NOMO-1 treated with DMSO at 0.1 percent for 48 hours (cell line): Measurements from ENCODE around the gene PSMD2.
A peak's percentile ranks its signal among the peaks of the same experiment; 100 is the strongest.
"Not testable (repeated sequence)": the region's sequence is repeated elsewhere in the genome, so short reads cannot be mapped to it uniquely, and the experiment has no call there.

Experiments used
- DNase-seq: peaks from one replicate; lab custom pipeline; 2025; ENCODE audit not compliant: unreplicated experiment; lab: John Stamatoyannopoulos, UW

Gene PSMD2

DNA sequence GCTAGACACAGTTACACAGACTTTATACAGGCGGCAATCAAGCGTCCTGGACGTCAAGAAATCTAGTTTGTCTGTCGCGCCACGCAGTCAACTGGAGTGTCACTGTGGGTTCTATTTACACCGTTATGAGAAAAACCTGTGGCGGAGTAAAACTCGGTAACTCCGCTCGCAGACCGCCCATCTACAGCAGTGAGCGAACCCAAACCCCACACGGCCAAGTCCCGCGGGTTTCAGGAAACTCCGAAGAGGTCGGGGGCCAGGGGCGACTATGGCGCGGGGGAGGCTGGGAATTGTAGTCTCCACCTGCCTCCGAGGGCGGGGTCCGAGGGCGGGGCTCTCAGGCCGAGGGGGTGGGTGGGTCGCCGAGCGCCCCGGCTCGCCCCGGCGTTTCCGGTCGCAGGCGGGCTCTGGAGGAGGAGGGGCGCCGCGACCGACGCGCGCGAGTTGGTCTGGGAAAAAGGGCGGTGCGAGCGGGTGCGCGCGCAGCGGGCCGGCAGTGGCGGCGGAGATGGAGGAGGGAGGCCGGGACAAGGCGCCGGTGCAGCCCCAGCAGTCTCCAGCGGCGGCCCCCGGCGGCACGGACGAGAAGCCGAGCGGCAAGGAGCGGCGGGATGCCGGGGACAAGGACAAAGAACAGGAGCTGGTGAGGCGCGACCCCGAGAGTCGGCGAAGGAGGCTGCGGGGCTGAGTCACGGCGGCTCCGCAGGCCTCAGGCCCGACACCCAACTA, at the start of gene PSMD2:
Gene PSMD2 (plus strand): TSS at position 483 of the 729 bp plus-strand sequence. CDS start 26 bp downstream, at position 509.
- peak; percentile 98 for DNase-seq

DNA sequence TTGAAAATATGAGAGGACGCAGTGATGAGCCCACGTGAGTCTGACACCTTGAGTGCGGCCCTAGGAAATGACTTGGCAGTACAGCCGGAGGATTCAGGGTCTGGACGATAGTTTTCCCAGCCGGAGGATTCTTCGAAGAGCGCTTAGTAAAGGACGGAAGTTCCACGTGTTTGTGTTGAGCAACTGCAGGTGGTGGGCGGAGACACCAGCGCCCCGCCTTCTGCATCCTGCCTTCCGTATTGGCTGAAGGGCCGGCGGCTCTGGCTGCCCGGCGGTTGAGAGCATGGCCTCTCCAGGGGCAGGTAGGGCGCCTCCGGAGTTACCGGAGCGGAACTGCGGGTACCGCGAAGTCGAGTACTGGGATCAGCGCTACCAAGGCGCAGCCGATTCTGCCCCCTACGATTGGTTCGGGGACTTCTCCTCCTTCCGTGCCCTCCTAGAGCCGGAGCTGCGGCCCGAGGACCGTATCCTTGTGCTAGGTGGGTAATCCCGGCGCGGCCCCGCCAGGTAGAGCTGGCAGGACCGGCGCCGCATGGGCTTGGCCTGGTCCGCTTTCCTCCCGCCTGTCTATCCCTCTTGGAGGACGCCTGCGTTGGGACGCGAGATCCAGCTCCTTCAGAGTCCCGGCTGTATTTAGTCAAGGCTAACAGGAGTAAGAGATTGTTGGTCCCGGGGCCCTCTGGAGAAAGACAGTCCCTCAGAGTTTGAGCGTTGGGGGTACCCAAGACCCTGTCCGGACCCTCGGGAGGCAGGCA, 49.5 kb upstream of the PSMD2 start, which contains the start of gene EEF1AKMT4:
Gene EEF1AKMT4 (plus strand): TSS at position 261 of the 755 bp plus-strand sequence. CDS start 23 bp downstream, at position 284.
- peak; percentile 100 for DNase-seq

- peak; percentile 97 for DNase-seq
These were observed 48.7 kb upstream of the PSMD2 start for GRCh38 chr3:184250167-184250828.

GRCh38 chr3:184255291-184256039, 43.6 kb upstream of the PSMD2 start:
- no peak for DNase-seq

- no peak for DNase-seq
These were observed 41.7 kb upstream of the PSMD2 start for GRCh38 chr3:184257083-184257915.

DNA sequence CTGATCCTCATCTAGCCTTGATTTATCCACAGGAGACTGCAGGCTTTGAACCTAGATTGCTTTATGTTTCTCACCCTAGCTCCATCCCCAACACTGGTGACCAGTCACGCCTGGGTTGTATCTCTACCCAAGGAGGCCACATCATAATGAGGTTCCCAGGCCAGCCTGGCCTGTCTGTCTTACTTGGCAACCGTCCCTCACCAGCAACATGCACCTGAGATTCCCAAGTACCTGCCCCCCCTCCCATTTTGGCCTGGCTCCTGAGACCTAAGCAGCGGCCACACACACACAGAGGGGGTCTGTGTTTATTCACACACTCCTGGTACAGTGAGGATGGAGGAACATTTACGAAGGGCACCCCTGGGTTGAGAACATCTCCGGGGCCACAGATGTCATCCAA, 40.1 kb upstream of the PSMD2 start:
- DNase-seq = no peak

DNA sequence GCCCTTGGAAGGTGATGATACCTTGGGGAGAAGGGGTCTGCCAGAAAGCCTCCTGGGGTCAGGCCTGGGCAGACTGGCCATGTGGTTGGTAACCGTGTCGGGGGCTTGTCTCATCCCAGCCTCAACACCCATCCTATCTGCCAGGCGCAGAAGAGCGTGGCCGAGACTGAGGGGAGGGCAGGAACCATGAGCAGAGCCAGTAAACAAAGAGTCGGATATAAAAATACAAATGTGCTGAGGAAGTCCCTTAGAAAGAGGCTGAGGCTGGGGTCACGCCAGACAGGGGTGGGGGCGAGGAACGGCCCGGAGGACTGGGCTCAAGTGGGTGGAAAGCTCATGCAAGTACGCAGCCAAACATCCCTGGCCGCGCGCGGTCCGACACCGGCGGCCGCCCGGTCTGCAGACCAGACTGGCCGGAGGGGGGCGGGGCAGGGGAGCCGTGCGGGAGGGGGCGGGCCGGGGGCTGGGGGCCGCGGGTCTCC, 39.6 kb upstream of the PSMD2 start:
- no peak for DNase-seq

- peak; percentile 44 for DNase-seq
These were observed 38.9 kb upstream of the PSMD2 start for GRCh38 chr3:184259878-184260723.

- no peak for DNase-seq
These were observed 38.2 kb upstream of the PSMD2 start for GRCh38 chr3:184260724-184261269.

GRCh38 chr3:184261270-184261853, 37.7 kb upstream of the PSMD2 start, which contains the start of gene CAMK2N2:
CAMK2N2 (minus strand) TSS chr3:184261553; CDS start chr3:184261285, 268 bp downstream.
- DNase-seq = peak; percentile 28

DNA sequence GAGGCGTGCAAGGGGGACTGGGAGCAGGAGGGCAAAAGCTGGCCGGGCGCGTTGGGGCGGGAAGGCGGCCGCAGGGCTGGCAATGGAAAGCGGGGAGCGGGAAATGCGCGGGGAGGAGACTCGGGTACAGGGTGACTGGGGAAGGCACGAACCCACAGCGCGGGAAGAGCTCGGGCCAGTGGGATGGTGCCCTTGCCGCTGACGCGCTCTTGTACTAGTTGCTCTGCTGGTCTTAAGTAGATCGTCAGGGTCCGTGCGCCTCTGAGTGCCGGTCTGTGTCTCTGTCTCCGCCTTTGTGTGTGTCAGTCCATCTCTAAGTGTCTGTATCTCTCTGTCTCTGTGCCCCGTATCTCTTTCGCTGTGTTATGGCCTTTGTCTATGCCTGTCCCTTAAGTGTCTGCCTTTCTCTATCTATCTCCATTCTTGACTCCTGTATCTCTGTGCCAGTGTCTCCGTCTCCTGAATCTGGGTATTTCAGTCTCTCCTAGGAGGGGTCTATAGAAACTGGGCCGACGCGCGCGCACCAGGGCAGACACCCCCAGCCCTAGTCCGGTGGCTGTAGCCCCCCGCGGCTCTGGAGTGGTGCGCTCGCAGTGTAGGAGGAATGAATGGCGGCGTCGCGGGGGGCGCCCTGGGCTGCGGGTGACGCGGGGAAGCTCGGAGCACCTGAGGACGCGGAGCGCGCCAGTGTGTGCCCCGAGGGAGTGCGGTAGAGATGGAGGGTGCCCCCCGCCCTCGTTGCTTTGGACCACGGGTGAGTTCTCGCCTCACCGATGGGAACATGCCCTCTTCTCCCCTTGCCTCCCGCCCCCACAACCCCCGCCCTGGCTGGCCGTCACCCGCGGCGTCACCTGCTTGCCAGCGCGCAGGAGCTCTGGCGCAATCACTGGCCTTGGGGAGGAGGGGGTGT, 36.9 kb upstream of the PSMD2 start:
- DNase-seq = peak; percentile 27

- no peak for DNase-seq
These were observed 36.3 kb upstream of the PSMD2 start for GRCh38 chr3:184262764-184263179.

GRCh38 chr3:184267249-184267648, 31.8 kb upstream of the PSMD2 start:
- DNase-seq = not testable (repeated sequence)

DNA sequence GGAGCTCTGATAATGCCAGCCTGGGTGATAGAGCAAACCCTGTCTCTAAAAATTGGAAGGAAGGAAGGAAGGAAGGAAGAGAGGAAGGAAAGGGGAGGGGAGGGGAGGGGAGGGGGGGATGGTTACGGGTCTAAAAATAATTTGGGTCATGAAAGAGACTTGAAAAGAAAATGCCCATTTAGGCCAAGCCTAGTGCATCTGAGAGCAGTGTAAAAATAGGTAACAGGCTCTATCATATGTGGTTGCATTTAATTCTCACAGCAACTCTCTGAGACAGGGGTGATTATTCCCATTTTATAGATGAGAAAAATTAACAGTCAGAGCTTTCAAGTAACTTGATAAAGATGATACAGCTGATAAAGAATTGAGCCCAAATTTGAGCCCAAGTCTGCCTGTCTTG, 26.8 kb upstream of the PSMD2 start:
- no peak for DNase-seq

GRCh38 chr3:184275381-184275701, 23.7 kb upstream of the PSMD2 start:
- DNase-seq = no peak

DNA sequence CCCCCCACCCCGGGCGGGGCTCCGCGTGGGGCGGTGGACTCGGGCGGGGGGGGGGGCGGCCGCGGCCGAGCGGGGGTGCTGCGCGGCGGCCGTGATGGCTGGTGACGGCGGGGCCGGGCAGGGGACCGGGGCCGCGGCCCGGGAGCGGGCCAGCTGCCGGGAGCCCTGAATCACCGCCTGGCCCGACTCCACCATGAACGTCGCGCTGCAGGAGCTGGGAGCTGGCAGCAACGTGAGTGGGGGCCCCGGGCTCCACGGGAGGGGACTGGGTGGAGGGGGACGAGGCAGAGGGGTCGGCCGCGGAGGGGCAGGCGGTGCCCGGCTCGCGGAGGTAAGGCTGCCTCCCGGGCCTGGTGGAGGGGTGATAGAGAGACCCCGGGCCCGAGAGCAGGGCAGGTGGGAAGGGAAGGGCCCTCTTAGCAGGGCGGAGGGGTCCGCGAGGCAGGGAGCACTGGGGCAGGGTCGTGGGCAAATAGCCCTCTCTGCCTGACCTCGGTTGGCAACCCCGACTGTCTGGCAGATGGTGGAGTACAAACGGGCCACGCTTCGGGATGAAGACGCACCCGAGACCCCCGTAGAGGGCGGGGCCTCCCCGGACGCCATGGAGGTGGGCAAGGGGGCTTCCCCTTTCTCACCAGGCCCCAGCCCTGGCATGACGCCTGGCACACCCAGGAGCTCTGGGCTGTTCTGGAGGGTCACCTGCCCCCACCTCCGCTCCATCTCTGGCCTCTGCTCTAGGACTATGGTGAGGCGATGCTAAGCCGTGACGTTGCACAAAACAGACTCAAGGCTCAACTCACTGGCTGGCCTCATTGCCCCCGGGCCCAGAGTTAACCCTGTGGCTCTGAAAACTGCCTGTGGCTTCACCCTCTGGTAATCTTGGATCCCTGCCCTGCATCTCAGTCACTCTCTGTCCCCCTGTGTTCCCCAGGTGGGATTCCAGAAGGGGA, 22.8 kb upstream of the PSMD2 start, which contains the start of gene ECE2:
Gene ECE2 (plus strand): TSS at position 62 of the 950 bp plus-strand sequence. CDS start 132 bp downstream, at position 194.
- DNase-seq = no peak
